BLaER1 treated with 17β-estradiol and CSF1 and Interleukin-3, amounts not matched to agents 10 nM and 100 nM (cell line): ENCODE data around the gene DIO1.

Source experiments
- H3K27ac ChIP-seq, 11 experiments: shearing (Covaris generic); formaldehyde crosslinking; 2 replicates each; pipeline ENCODE4 v1.8.1; 2022
- H3K27me3 ChIP-seq, 11 experiments: shearing (Covaris generic); formaldehyde crosslinking; 2 replicates each; pipeline ENCODE4 v1.8.1; 2022
- H3K36me3 ChIP-seq, 11 experiments: shearing (Covaris generic); formaldehyde crosslinking; 2 replicates each; pipeline ENCODE4 v1.8.1; 2022
- H3K4me1 ChIP-seq, 10 experiments: shearing (Covaris generic); formaldehyde crosslinking; 2 replicates each; pipeline ENCODE4 v1.8.1; 2022
- H3K4me2 ChIP-seq, 11 experiments: shearing (Covaris generic); formaldehyde crosslinking; 2 replicates each; pipeline ENCODE4 v1.8.1; 2022
- H3K4me3 ChIP-seq, 10 experiments: shearing (Covaris generic); formaldehyde crosslinking; 2 replicates each; pipeline ENCODE4 v1.8.1; 2022
- H3K9ac ChIP-seq, 11 experiments: shearing (Covaris generic); formaldehyde crosslinking; 2 replicates each; pipeline ENCODE4 v1.8.1; 2022
- H3K9me3 ChIP-seq, 11 experiments: shearing (Covaris generic); formaldehyde crosslinking; replicated peaks in 1 of 11; 2 replicates each; pipeline ENCODE4 v1.8.1; 2022
- H4K20me1 ChIP-seq, 11 experiments: shearing (Covaris generic); formaldehyde crosslinking; 2 replicates each; pipeline ENCODE4 v1.8.1; 2022
- Cebpa-rat ChIP-seq, 11 experiments: shearing (Covaris generic); IDR thresholded peaks; 2 replicates each; pipeline ENCODE4 v1.8.1; 2022

The DIO1 gene

GRCh38 chr1:53943490-53944043 is 49.6 kb downstream of the DIO1 start:
- Histone ChIP-seq H3K4me2 (peak overlapping the region; percentile 4 to 98 (median 90); a peak in 20 of 22 replicates), H4K20me1 (peaks cover 0 to 13% (median 0%) of the 10 kb centered on the region in 11 experiments; a peak in 5 of 22 replicates), H3K9ac (peak overlapping the region in 1 of 11 experiments; percentile 87; a peak in 3 of 22 replicates), H3K4me1 (peaks cover 31 to 42% (median 36%) of the 10 kb centered on the region in 10 experiments), H3K36me3 (peaks cover 0 to 26% (median 14%) of the 10 kb centered on the region in 11 experiments; a peak in 19 of 22 replicates), H3K4me3 (peak overlapping the region in 2 of 10 experiments; percentile 91 to 98; a peak in 1 of 20 replicates), H3K27ac (no peak overlapping the region), H3K9me3 (no peaks in the 10 kb centered on the region), H3K27me3 (no peaks in the 10 kb centered on the region)
- no peak for TF ChIP-seq Cebpa-rat (IDR thresholded peaks at IDR 0.05)

DNA sequence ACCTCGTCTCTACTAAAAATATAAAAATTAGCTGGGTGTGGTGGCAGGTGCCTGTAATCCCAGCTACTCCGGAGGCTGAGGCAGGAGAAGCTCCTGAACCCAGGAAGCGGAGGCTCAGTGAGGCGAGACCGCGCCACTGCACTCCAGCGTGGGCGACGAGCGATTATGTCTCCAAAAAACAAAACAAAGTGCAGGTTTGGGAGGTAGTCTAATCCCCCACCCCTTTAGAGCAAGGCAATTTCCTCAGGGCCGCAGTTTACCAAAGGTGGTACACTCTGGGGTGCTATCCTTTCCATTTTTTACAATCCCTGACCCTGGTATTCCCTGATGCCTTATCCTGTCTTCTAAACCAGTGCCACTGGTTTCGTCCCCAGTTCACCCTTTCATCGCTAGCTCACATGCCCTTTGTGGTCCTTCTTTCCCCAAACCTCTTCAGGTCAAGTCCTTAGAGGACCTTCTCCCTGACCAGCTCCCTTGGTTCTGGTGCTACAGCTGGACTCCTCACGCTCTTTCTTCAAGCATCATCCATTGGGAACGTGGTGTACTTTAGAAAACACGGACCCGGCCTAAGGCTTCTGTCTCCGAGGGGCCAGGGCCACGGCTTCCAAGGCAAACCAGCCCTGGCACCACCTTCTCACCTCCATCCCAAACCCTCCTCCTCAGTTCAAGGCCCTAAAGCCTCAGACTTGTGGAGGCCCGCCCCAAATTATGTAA is 50.6 kb downstream of the DIO1 start:
- H3K27me3 ChIP-seq: no peaks in the 10 kb centered on the region
- H3K4me1 ChIP-seq: peaks cover 31 to 46% (median 38%) of the 10 kb centered on the region in 10 experiments
- peak overlapping the region; percentile 75 to 98 (median 91) for H3K4me3 ChIP-seq
- H3K4me2 ChIP-seq: peak overlapping the region; percentile 86 to 98 (median 91)
- peak overlapping the region; percentile 61 to 89 (median 80) for H3K27ac ChIP-seq
- no peaks in the 10 kb centered on the region for H3K9me3 ChIP-seq
- H3K36me3 ChIP-seq: peaks cover 3 to 20% (median 6%) of the 10 kb centered on the region in 11 experiments; a peak in 13 of 22 replicates
- H3K9ac ChIP-seq: peak overlapping the region; percentile 82 to 91 (median 88)
- TF ChIP-seq Cebpa-rat (IDR thresholded peaks at IDR 0.05): no peak
- peaks cover 3 to 23% (median 8%) of the 10 kb centered on the region in 11 experiments; a peak in 17 of 22 replicates for H4K20me1 ChIP-seq

- peak overlapping the region; percentile 61 to 89 (median 80) for H3K27ac ChIP-seq
These were observed 51.1 kb downstream of the DIO1 start for GRCh38 chr1:53945183-53945432.

GRCh38 chr1:53945433-53946251 is 51.7 kb downstream of the DIO1 start, which contains the start of gene IFT25:
Gene IFT25, minus strand, starts transcription at chr1:53945699. Its CDS starts 5,617 bp downstream, at chr1:53940082.
- Histone ChIP-seq H3K4me1 (peaks cover 31 to 49% (median 38%) of the 10 kb centered on the region in 10 experiments), H3K27me3 (no peaks in the 10 kb centered on the region), H3K27ac (peak within 1 kb of the TSS; percentile 61 to 89 (median 80)), H3K4me3 (peak within 1 kb of the TSS; percentile 75 to 98 (median 91)), H3K9ac (peak within 1 kb of the TSS; percentile 82 to 91 (median 88)), H4K20me1 (peaks cover 3 to 32% (median 13%) of the 10 kb centered on the region in 11 experiments; a peak in 18 of 22 replicates), H3K36me3 (peaks cover 4 to 24% (median 8%) of the 10 kb centered on the region in 11 experiments; a peak in 13 of 22 replicates), H3K9me3 (no peaks in the 10 kb centered on the region), H3K4me2 (peak within 1 kb of the TSS; percentile 86 to 98 (median 91))
- no peak for TF ChIP-seq Cebpa-rat (IDR thresholded peaks at IDR 0.05)

More at GRCh38 chr1:53945183-53945432, 51.1 kb downstream of the DIO1 start:
- no peaks in the 10 kb centered on the region for H3K9me3 ChIP-seq
- no peak for TF ChIP-seq Cebpa-rat (IDR thresholded peaks at IDR 0.05)
- H4K20me1 ChIP-seq: peaks cover 3 to 28% (median 12%) of the 10 kb centered on the region in 11 experiments; a peak in 17 of 22 replicates
- peak overlapping the region; percentile 75 to 98 (median 91) for H3K4me3 ChIP-seq
- peaks cover 31 to 49% (median 38%) of the 10 kb centered on the region in 10 experiments for H3K4me1 ChIP-seq
- H3K9ac ChIP-seq: peak overlapping the region; percentile 82 to 91 (median 88)
- H3K36me3 ChIP-seq: peaks cover 4 to 20% (median 5%) of the 10 kb centered on the region in 11 experiments; a peak in 12 of 22 replicates
- peak overlapping the region; percentile 86 to 98 (median 91) for H3K4me2 ChIP-seq
- no peaks in the 10 kb centered on the region for H3K27me3 ChIP-seq

DNA sequence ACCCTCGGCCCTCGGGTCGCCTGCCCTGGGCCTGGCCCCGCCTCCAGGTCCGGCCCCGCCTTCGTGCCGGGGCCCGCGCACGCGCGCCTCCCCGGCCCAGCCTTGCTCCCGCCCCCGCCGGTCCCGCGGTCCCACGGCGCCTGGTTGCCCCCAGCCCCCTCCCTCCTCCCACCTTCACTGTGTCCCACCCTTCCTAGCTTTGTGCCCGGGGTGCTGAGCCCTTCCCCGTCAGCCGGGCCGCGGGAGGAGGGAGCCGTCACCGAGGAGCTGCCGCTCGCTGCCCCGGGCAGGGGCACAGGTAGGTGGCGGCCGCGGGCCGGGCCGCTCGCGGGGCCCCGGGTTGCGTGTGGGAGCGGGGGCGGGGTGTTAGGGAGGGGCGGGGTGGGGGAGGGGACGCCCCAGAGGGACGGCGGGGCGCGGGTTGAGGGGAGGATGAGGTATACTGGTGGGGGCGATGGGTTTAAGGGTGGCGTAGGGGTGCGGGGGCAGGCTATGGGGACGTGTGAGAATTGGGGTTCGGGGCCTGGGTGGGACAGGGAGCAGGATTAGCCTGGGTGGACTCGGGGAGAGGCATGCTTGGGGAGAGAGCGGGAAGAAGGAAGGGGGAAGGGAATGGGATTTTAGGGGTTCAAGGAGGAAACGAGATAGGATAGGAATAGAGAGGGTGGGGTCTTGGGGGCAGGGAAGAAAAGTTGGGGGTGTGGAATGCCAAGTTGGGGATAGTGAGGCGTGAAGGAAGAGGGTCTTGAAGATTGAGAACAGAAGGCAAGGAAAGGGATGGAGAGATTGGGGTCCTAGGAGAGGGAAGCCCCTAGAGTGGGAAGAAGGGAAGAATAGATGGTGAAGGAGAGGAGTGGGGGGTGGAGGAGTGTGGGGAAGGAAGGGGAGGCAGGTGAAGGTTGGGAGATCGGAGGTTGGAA is 52.5 kb downstream of the DIO1 start, which contains the start of gene LRRC42:
Gene LRRC42, plus strand, starts transcription at position 99 of the 920 bp plus-strand sequence. CDS start 5,650 bp downstream, outside the sequence.
- H3K27me3 ChIP-seq: no peaks in the 10 kb centered on the region
- H3K27ac ChIP-seq: peak within 1 kb of the TSS; percentile 61 to 89 (median 80)
- peaks cover 3 to 35% (median 13%) of the 10 kb centered on the region in 11 experiments; a peak in 18 of 22 replicates for H4K20me1 ChIP-seq

GRCh38 chr1:53947172-53947907 is 53.4 kb downstream of the DIO1 start:
- Histone ChIP-seq H3K36me3 (peaks cover 13 to 32% (median 21%) of the 10 kb centered on the region in 11 experiments), H4K20me1 (peaks cover 3 to 43% (median 15%) of the 10 kb centered on the region in 11 experiments; a peak in 20 of 22 replicates), H3K9ac (peak overlapping the region; percentile 73 to 83 (median 81); a peak in 21 of 22 replicates), H3K4me1 (peaks cover 31 to 49% (median 38%) of the 10 kb centered on the region in 10 experiments), H3K27me3 (no peaks in the 10 kb centered on the region), H3K4me2 (peak overlapping the region; percentile 72 to 95 (median 89)), H3K4me3 (peak overlapping the region; percentile 57 to 98 (median 68)), H3K9me3 (no peaks in the 10 kb centered on the region), H3K27ac (peak overlapping the region in 9 of 11 experiments; percentile 13 to 81 (median 68); a peak in 7 of 22 replicates)
- TF ChIP-seq Cebpa-rat (IDR thresholded peaks at IDR 0.05): no peak

More for the DNA sequence above, 52.5 kb downstream of the DIO1 start, which contains the start of gene LRRC42:
- Histone ChIP-seq H3K4me2 (peak within 1 kb of the TSS; percentile 86 to 98 (median 92)), H3K36me3 (peaks cover 5 to 24% (median 13%) of the 10 kb centered on the region in 11 experiments; a peak in 19 of 22 replicates), H3K9me3 (no peaks in the 10 kb centered on the region), H3K4me1 (peaks cover 31 to 49% (median 38%) of the 10 kb centered on the region in 10 experiments), H3K9ac (peak within 1 kb of the TSS; percentile 82 to 91 (median 88)), H3K4me3 (peak within 1 kb of the TSS; percentile 75 to 98 (median 91))
- no peak for TF ChIP-seq Cebpa-rat (IDR thresholded peaks at IDR 0.05)

- H3K4me3 ChIP-seq: no peak overlapping the region
These were observed 54.3 kb downstream of the DIO1 start for GRCh38 chr1:53948291-53948690.

More at GRCh38 chr1:53948291-53948690, 54.3 kb downstream of the DIO1 start:
- Histone ChIP-seq H4K20me1 (peaks cover 3 to 44% (median 15%) of the 10 kb centered on the region in 11 experiments; a peak in 20 of 22 replicates), H3K9me3 (no peaks in the 10 kb centered on the region), H3K36me3 (peaks cover 22 to 40% (median 30%) of the 10 kb centered on the region in 11 experiments), H3K27me3 (no peaks in the 10 kb centered on the region), H3K4me2 (peak overlapping the region in 7 of 11 experiments; percentile 72 to 95 (median 89); a peak in 10 of 22 replicates), H3K9ac (peak overlapping the region in 5 of 11 experiments; percentile 10 to 83 (median 16); a peak in 4 of 22 replicates), H3K27ac (no peak overlapping the region), H3K4me1 (peaks cover 31 to 48% (median 37%) of the 10 kb centered on the region in 10 experiments)
- no peak for TF ChIP-seq Cebpa-rat (IDR thresholded peaks at IDR 0.05)
